Choroid plexus epithelial cell (primary cell): Measurements from ENCODE around the gene MRC2.
"Not testable (repeated sequence)": the region's sequence is repeated elsewhere in the genome, so short reads cannot be mapped to it uniquely, and the experiment has no call there.

Experiments used
- DNase-seq: peaks from one replicate; pipeline ENCODE4 v3.0.0-alpha.2; 2010; ENCODE audit warnings: low read depth
- H3K4me3 ChIP-seq: 2 replicates; pipeline ENCODE4 v1.5.1; 2011; ENCODE audit warnings: low read depth, mild to moderate bottlenecking, control low read depth, low read length, moderate library complexity
- TF ChIP-seq, protein P1 (sequence below): conservative IDR thresholded peaks from 2 replicates; pipeline ENCODE4 v1.5.1; 2011; ENCODE audit warnings: low read depth, mild to moderate bottlenecking, control low read depth, inconsistent platforms, low read length, moderate library complexity

The MRC2 gene

GRCh38 chr17:62692159-62692651, 64.7 kb downstream of the MRC2 start:
- H3K4me3 ChIP-seq = no peak overlapping the region
- TF ChIP-seq, protein P1, sequence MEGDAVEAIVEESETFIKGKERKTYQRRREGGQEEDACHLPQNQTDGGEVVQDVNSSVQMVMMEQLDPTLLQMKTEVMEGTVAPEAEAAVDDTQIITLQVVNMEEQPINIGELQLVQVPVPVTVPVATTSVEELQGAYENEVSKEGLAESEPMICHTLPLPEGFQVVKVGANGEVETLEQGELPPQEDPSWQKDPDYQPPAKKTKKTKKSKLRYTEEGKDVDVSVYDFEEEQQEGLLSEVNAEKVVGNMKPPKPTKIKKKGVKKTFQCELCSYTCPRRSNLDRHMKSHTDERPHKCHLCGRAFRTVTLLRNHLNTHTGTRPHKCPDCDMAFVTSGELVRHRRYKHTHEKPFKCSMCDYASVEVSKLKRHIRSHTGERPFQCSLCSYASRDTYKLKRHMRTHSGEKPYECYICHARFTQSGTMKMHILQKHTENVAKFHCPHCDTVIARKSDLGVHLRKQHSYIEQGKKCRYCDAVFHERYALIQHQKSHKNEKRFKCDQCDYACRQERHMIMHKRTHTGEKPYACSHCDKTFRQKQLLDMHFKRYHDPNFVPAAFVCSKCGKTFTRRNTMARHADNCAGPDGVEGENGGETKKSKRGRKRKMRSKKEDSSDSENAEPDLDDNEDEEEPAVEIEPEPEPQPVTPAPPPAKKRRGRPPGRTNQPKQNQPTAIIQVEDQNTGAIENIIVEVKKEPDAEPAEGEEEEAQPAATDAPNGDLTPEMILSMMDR = no peak
- DNase-seq = no peak

DNA sequence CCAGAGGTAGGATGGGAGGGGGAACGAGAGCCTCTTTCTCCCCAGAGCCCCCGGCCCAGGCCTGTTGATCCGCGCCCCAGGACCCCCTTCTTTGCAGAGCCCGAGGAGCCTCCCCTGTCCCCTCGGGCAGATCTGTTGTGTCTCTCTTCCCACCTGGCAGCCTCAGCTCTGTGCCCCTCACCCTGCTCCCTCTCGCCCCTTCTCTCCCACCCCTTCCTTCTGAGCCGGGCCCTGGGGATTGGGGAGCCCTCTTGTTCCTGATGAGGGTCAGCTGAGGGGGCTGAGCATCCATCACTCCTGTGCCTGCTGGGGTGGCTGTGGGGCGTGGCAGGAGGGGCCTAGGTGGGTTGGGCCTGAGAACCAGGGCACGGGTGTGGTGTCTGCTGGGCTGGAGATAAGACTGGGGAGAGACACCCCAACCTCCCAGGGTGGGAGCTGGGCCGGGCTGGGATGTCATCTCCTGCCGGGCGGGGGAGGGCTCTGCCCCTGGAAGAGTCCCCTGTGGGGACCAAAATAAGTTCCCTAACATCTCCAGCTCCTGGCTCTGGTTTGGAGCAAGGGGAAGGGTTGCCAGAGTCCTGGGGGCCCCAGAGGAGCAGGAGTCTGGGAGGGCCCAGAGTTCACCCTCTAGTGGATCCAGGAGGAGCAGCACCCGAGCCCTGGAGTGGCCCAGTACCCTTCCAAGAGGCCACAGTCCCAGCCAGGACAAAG, 65.4 kb downstream of the MRC2 start:
- TF ChIP-seq, protein P1 = peak; percentile 72
- peak; percentile 50 for DNase-seq
- H3K4me3 ChIP-seq = no peak overlapping the region

- DNase-seq = no peak
- TF ChIP-seq, protein P1 = no peak
- H3K4me3 ChIP-seq = no peak overlapping the region
Measured at GRCh38 chr17:62693616-62694409, 66.3 kb downstream of the MRC2 start.

DNA sequence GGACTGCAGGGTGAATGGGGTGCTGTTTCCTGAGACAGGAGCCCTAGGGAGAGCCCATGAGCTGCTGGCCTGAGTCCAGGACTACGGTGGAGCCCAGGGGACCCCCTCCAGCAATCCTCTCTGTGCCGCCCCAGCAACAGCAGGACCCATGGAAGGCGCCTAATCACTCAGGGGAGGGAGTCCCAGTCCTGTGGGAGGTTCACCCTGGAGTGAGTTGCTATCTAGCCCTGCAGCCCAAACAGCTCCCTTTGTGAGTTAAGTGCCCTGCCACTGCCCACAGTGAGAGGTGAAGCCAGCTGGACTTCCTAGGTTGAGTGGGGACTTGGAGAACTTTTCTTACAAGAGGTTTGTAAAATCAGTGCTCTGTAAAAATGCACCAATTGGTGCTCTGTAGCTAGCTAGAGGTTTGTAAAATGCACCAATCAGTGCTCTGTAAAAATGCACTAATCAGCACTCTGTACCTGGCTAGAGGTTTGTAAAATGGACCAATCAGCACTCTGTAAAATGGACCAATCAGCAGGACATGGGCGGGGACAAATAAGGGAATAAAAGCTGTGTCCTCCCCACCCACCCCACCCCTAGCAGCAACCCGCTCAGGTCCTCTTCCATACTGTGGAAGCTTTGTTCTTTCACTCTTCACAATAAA, 67.7 kb downstream of the MRC2 start:
- not testable (repeated sequence) for H3K4me3 ChIP-seq, DNase-seq

GRCh38 chr17:62696256-62696655, 68.8 kb downstream of the MRC2 start:
- no peak overlapping the region for H3K4me3 ChIP-seq
- TF ChIP-seq, protein P1 = no peak
- DNase-seq = no peak

DNA sequence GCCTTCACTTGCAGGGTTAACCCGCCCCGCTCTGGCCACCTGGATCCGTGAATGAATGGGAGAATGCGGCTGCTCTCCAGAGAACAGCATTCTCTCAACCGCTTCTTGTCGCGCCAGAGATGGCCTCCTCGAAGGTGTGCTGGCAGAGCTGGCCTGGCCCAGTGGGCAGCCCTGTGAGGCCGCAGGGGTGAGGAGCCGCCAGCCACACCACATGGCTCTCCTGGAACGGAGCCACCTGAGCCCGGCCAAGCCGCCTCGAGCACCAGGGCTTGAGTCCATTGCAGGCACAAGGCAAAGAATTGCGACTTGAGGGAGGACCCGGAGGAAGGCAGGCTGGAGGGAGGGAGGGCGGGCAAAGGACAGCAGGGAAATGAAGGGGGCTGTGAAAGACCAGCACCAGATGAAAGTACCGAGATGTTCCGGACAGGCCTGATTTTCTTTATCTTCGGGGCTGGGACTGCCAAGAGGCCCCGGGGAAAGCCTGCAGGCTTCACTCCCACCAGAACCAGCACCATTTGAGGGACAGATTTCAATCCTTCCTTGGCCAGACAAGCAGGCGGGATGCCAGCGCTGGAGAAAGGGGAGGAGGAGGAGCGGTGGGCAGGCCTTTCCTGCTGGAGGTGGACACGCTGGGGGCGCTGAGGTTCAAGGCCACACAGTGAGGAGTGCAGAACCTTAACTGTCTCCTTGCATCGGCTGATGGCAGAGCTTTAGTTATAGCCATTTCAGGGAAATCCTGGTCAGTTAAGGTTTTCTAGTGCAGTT, 69.4 kb downstream of the MRC2 start:
- DNase-seq = no peak
- no peak overlapping the region for H3K4me3 ChIP-seq
- TF ChIP-seq, protein P1 = no peak

DNA sequence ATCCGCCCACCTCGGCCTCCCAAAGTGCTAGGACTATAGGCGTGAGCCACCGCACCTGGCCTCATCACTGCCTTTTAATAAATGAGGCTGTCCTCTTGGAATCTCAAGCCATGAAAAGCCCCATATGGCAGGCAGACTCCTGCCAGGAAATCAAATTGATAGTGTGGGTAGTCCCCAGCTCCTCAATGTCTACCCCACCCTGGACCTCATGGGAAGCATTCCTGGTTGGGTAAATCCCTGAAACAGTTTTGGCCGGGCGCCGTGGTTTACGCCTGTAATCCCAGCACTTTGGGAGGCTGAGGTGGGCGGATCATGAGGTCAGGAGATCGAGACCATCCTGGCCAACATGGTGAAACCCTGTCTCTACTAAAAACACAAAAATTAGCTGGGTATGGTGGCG, 71.0 kb downstream of the MRC2 start:
- DNase-seq, H3K4me3 ChIP-seq: not testable (repeated sequence)
